Measurements from ENCODE around the gene FAF1.

DNA sequence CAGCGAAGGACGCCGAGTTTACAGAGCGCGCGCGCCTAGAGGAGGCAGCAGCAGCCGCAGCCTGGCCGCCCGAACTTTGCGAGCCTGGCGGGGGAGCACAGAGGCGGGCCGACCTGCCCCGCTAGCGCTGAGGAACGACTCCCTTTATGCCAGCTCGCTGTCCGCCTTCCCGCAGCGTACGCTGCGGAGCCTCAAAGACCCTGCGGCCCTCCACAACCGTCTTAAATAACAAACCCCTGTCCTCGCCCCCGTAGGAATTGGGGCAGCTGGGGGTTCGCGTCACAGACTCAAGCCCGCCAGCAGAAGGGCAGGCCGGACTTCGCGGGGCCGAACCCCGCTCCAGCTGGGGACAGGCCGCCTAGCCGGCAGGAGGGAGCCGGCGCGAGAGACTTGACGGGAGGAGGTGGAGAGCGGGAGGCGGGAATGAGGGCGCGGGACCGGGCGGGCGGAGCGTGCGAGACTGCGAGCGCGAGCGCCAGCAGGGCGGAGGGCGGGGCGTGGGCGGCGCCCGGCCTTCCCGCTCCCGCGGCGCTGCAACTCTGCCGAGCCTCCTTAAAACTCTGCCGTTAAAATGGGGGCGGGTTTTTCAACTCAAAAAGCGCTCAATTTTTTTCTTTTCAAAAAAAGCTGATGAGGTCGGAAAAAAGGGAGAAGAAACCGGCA, 8.2 kb upstream of the FAF1 start:
- TF ChIP-seq, protein P1, sequence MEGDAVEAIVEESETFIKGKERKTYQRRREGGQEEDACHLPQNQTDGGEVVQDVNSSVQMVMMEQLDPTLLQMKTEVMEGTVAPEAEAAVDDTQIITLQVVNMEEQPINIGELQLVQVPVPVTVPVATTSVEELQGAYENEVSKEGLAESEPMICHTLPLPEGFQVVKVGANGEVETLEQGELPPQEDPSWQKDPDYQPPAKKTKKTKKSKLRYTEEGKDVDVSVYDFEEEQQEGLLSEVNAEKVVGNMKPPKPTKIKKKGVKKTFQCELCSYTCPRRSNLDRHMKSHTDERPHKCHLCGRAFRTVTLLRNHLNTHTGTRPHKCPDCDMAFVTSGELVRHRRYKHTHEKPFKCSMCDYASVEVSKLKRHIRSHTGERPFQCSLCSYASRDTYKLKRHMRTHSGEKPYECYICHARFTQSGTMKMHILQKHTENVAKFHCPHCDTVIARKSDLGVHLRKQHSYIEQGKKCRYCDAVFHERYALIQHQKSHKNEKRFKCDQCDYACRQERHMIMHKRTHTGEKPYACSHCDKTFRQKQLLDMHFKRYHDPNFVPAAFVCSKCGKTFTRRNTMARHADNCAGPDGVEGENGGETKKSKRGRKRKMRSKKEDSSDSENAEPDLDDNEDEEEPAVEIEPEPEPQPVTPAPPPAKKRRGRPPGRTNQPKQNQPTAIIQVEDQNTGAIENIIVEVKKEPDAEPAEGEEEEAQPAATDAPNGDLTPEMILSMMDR (IDR thresholded peaks at IDR 0.05) = peak in 4 of 5 experiments; percentile 31 to 85 (median 49)
- TF ChIP-seq POLR2AphosphoS5 (IDR thresholded peaks at IDR 0.05) = peak; percentile 69 to 91 (median 85)

Data from transverse colon (tissue), 4 donors.